Left ventricle myocardium inferior (tissue), 1 donor: ENCODE measurements around the gene LGALSL. TPM values are rescaled to one million over a fixed set of nuclear protein-coding genes. Genes with fewer than 3 reads are reported as not detected.
A peak's percentile ranks its signal among the peaks of the same experiment; 100 is the strongest.

Source experiments
- DNase-seq: peaks from one replicate; pipeline ENCODE4 v3.0.0-alpha.2; 2020
- H3K27ac ChIP-seq: fragments of 200-600 bp; replicated peaks from 2 replicates; pipeline ENCODE4 v1.8.0; 2021
- H3K27me3 ChIP-seq: fragments of 200-600 bp; 2 replicates; pipeline ENCODE4 v1.8.0; 2021; ENCODE audit warnings: low read depth
- H3K36me3 ChIP-seq: fragments of 200-600 bp; 2 replicates; pipeline ENCODE4 v1.8.0; 2021
- H3K4me1 ChIP-seq: fragments of 200-600 bp; 2 replicates; pipeline ENCODE4 v1.8.0; 2021
- H3K4me3 ChIP-seq: fragments of 200-600 bp; 2 replicates; pipeline ENCODE4 v1.8.0; 2021; ENCODE audit warnings: mild to moderate bottlenecking, moderate library complexity
- H3K9me3 ChIP-seq: fragments of 200-600 bp; replicated peaks from 2 replicates; pipeline ENCODE4 v1.8.0; 2021
- intact Hi-C: fragments of 100-400 bp; cut with micrococcal nuclease; formaldehyde crosslinking; loops from one replicate; pipeline ENCODE4 v1.11.0; 2022
- total RNA-seq: library from RNA; stranded (reverse); fragmentation: NEBNext Ultra II Directional; extraction: Animal tissue kit (Norgen Biotek cat#: 25700); gene quantifications from one replicate; pipeline ENCODE4 v1.2.1, GENCODE V29; 2021
- TF ChIP-seq, protein P1 (sequence below): fragments of 200-600 bp; IDR thresholded peaks from 2 replicates; pipeline ENCODE4 v1.8.0; 2021; ENCODE audit warnings: antibody characterized with exemption, mild to moderate bottlenecking, borderline replicate concordance
- donor health status: DM: no; HTN: yes; CAD: no; lungs with severe emphysema.

LGALSL gene
- total RNA-seq, 1 donor from 2014 or later, result 8.1 TPM

DNA sequence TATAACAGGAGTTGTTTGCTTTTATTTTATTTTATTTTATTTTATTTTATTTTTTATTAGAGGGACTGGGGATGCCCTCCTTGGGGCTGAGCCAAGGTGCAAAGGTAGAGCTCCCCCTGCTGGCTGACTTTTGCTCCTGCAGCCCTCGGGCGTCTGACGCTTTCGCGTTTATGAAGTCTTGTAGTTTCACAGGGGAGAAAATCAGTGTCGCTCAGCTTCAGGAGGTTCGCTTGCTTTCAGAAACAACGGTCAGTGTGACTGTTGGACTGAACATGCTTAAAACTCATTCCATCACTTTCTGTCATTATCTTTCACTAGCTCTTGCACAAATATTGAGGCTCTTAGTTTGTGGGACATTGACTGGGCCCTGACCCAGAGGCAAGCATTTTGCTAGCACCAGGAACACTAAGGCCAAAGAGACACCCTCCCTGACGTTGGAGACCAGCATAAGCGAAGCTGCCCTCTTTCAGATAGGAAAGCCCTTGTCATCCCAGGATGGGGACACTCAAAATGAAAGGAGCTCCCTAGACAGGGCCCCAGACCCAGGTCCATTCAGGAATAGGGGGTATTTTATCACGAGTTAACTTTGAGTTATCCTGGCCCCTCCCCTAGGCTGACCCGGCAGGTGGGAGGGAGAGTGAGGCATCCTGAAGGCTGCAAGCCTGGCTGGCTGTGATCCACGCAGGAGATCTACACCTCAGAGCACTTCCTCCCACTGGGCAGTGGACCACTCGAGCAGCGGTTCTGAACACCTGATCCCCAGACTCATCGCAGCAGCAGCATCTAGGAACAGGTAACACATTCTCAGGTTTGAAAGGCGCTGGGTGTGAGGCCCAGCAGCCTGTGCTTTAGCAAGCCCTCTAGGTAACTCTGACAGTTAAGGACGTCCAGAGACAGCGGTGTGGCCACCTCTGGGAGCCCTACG lies 34.4 kb downstream of the LGALSL start:
- Histone ChIP-seq H3K9me3 (no peaks in the 10 kb centered on the region), H3K4me3 (no peak overlapping the region), H3K4me1 (peaks cover 26% of the 10 kb centered on the region), H3K27me3 (no peaks in the 10 kb centered on the region), H3K36me3 (no peaks in the 10 kb centered on the region), H3K27ac (no peak overlapping the region)
- intact Hi-C loops, result loop anchor here (5.0 kb wide), 1 partner anchor 156 kb away; no protein-coding TSS in a partner anchor
- peak; percentile 59 for DNase-seq
- TF ChIP-seq, protein P1, sequence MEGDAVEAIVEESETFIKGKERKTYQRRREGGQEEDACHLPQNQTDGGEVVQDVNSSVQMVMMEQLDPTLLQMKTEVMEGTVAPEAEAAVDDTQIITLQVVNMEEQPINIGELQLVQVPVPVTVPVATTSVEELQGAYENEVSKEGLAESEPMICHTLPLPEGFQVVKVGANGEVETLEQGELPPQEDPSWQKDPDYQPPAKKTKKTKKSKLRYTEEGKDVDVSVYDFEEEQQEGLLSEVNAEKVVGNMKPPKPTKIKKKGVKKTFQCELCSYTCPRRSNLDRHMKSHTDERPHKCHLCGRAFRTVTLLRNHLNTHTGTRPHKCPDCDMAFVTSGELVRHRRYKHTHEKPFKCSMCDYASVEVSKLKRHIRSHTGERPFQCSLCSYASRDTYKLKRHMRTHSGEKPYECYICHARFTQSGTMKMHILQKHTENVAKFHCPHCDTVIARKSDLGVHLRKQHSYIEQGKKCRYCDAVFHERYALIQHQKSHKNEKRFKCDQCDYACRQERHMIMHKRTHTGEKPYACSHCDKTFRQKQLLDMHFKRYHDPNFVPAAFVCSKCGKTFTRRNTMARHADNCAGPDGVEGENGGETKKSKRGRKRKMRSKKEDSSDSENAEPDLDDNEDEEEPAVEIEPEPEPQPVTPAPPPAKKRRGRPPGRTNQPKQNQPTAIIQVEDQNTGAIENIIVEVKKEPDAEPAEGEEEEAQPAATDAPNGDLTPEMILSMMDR, result peak; percentile 98

DNA sequence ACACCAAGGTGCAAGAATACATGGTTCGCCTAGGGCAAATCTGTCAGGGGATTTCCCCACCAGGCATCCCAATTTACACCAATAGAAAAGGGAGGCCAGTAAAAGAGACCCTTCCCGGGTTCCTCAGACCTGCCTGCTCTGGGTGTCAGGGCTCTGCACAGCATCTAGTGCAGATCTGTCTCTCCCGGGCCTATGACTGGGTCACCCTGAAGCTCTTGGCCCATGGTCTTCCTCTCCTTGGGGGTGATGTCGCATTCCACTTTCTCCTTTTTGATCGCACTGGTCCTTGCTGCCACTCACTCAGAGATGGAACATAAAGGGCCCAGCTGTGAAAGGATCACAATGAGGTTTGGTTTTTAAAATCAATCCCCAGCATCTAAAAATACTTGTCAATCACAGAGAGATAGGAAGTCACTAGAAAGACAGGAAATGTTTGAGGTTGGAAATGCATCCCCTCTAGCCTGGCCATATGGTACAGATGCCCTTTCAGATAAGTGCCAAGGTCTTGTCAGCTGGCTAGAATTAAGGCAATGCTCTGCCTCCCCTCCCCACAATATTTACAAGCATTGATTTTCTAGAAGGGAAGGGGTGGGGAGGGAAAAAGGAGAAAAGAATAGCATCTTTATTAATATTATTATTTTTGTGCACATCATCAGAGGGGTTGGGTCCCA lies 35.3 kb downstream of the LGALSL start:
- intact Hi-C loops, result loop anchor here (5.0 kb wide), 1 partner anchor 157 kb away; no protein-coding TSS in a partner anchor
- TF ChIP-seq, protein P1, result no peak

DNA sequence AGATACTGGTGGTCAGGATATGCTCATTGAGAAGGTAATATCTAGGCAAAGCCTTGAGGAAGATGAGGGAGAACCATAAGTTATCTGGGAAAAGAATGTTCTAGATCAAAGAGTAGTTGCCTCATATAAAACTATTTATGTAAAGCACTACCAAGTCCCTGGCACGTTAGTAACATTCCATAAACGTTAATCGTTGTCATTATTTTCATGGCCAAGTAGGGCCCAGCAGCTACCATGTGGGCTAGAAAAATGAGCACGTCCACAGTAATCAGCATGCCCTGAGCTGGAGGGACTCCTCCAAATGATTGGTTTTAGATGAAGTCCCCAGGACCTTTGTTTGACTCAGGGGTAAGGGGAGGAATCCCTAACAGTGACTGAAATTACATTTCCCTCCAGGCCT lies 37.5 kb downstream of the LGALSL start:
- H3K27me3 ChIP-seq, result no peaks in the 10 kb centered on the region
- intact Hi-C loops, result no loop called here
- peaks cover 17% of the 10 kb centered on the region for H3K4me1 ChIP-seq
- DNase-seq, result no peak
- no peaks in the 10 kb centered on the region for H3K36me3 ChIP-seq
- H3K27ac ChIP-seq, result no peak overlapping the region
- no peak overlapping the region for H3K4me3 ChIP-seq
- TF ChIP-seq, protein P1, result no peak
- H3K9me3 ChIP-seq, result no peaks in the 10 kb centered on the region

More for the DNA sequence above, 35.3 kb downstream of the LGALSL start:
- no peak overlapping the region for H3K27ac ChIP-seq
- no peaks in the 10 kb centered on the region for H3K27me3 ChIP-seq
- no peaks in the 10 kb centered on the region for H3K9me3 ChIP-seq
- H3K4me3 ChIP-seq, result no peak overlapping the region
- H3K36me3 ChIP-seq, result no peaks in the 10 kb centered on the region
- no peak for DNase-seq
- H3K4me1 ChIP-seq, result peaks cover 26% of the 10 kb centered on the region

DNA sequence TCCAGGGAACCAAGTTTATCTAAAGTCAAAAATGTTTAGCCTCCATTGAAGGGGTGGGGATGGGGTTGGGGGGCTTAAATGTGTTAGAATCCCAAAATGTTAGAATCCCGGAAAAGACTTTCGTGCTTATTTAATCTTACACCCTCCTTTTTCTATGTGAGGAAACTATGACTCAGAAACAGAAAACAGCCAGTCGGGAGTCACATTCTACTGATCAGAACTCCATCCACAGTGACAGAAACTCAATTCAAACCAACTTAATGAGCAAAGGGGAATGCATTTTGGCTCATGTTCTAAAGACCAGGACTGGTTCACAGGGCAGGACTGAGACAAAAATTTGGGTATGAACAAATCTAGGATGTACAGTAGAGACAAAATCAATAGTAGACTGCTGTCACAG lies 38.3 kb downstream of the LGALSL start:
- H3K27ac ChIP-seq, result no peak overlapping the region

DNA sequence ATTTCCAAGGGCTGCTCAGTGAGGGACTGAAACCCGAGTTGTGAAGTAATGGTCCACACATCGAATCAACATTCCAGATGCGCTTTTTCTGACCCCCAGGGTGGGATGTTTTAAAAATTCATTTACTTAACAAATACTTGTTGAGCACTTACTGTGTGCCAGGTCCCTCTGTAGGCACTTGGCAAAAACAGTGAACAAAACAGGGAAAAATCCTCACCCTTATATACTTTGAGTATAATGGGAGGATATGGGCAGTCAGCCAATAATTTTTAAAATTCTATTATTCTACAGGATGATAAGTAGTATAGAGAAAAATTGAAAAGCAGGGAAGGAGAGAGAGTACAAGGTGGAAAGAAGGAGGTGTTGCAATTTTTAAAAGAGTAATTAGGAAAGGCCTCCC lies 38.9 kb downstream of the LGALSL start:
- H3K36me3 ChIP-seq, result no peaks in the 10 kb centered on the region
- no peak for DNase-seq
- H3K27me3 ChIP-seq, result peaks cover 10% of the 10 kb centered on the region
- intact Hi-C loops, result no loop called here
- H3K27ac ChIP-seq, result no peak overlapping the region
- no peak overlapping the region for H3K4me3 ChIP-seq
- peaks cover 11% of the 10 kb centered on the region for H3K4me1 ChIP-seq
- H3K9me3 ChIP-seq, result no peaks in the 10 kb centered on the region
- TF ChIP-seq, protein P1, result no peak

More for the DNA sequence above, 38.3 kb downstream of the LGALSL start:
- peaks cover 5% of the 10 kb centered on the region for H3K27me3 ChIP-seq
- TF ChIP-seq, protein P1, result no peak
- DNase-seq, result no peak
- peaks cover 16% of the 10 kb centered on the region for H3K4me1 ChIP-seq
- H3K4me3 ChIP-seq, result no peak overlapping the region
- H3K9me3 ChIP-seq, result no peaks in the 10 kb centered on the region
- intact Hi-C loops, result no loop called here
- H3K36me3 ChIP-seq, result no peaks in the 10 kb centered on the region
